HEK293 (cell line): ENCODE measurements around the gene MCF2L.

Source experiments
- CTCF ChIA-PET: fragments of 350-600 bp; formaldehyde crosslinking; extraction: SDS; loops from one replicate; lab custom pipeline; 2021; ENCODE audit warnings: antibody characterized with exemption; lab: Yijun Ruan, JAX
- POLR2A ChIA-PET: fragments of 300-600 bp; formaldehyde crosslinking; extraction: SDS; loops from one replicate; lab custom pipeline; 2020; ENCODE audit warnings: antibody characterized with exemption, inconsistent platforms; lab: Yijun Ruan, JAX
- H3K27ac ChIP-seq: fragments of 200-500 bp; sonication (Bioruptor generic); 2 replicates; pipeline ENCODE4 v1.5.1; 2014; ENCODE audit warnings: low read depth, low read length, control low read depth, inconsistent platforms; ENCODE audit errors: extremely low read depth
- H3K36me3 ChIP-seq, 2 experiments: fragments of 200-500 bp in 1 of 2; sonication (Bioruptor generic) in 1 of 2; 1 replicate in 1 of 2; 2 replicates in 1 of 2; pipeline ENCODE4 v1.5.1; 2014 to 2017; ENCODE audit warnings: inconsistent platforms in 2 of 2, low read length in 2 of 2; ENCODE audit not compliant: control insufficient read depth in 2 of 2, insufficient read depth in 1 of 2
- H3K4me1 ChIP-seq: fragments of 200-500 bp; sonication (Bioruptor generic); 2 replicates; pipeline ENCODE4 v1.5.1; 2014; ENCODE audit warnings: mild to moderate bottlenecking, low read length, inconsistent platforms; ENCODE audit not compliant: control insufficient read depth, insufficient read depth
- H3K4me3 ChIP-seq: 2 replicates; pipeline ENCODE4 v1.5.1; 2011; ENCODE audit warnings: low read depth, mild to moderate bottlenecking, control low read depth, low read length, moderate library complexity
- H3K9me3 ChIP-seq: fragments of 200-500 bp; sonication (Bioruptor generic); 2 replicates; pipeline ENCODE4 v1.5.1; 2014; ENCODE audit warnings: low read depth, low read length, inconsistent platforms; ENCODE audit not compliant: control insufficient read depth, insufficient read depth
- GLI4 ChIP-seq: fragments of 450-650 bp; formaldehyde crosslinking; IDR thresholded peaks from 2 replicates; pipeline ENCODE4 v1.5.1; 2016; ENCODE audit warnings: missing biosample characterization, missing genetic modification characterization
- KLF8 ChIP-seq: fragments of 450-650 bp; formaldehyde crosslinking; IDR thresholded peaks from 2 replicates; pipeline ENCODE4 v1.5.1; 2016; ENCODE audit warnings: missing biosample characterization, missing genetic modification characterization
- SCRT1 ChIP-seq: fragments of 450-650 bp; formaldehyde crosslinking; IDR thresholded peaks from 2 replicates; pipeline ENCODE4 v1.5.1; 2016; ENCODE audit warnings: missing biosample characterization, missing genetic modification characterization, borderline replicate concordance
- SCRT2 ChIP-seq: fragments of 450-650 bp; formaldehyde crosslinking; IDR thresholded peaks from 2 replicates; pipeline ENCODE4 v1.5.1; 2016; ENCODE audit warnings: missing biosample characterization, missing genetic modification characterization
- TCF7L2 ChIP-seq: IDR thresholded peaks from 2 replicates; pipeline ENCODE4 v1.6.1; 2011; ENCODE audit warnings: low read depth, mild to moderate bottlenecking, inconsistent platforms, low read length, moderate library complexity, borderline replicate concordance
- ZNF202 ChIP-seq: fragments of 450-650 bp; formaldehyde crosslinking; IDR thresholded peaks from 2 replicates; pipeline ENCODE4 v1.5.1; 2016; ENCODE audit warnings: missing biosample characterization, missing genetic modification characterization, borderline replicate concordance
- ZNF341 ChIP-seq: fragments of 450-650 bp; formaldehyde crosslinking; IDR thresholded peaks from 2 replicates; pipeline ENCODE4; 2016; ENCODE audit warnings: low read depth, missing biosample characterization, missing genetic modification characterization
- ZNF350 ChIP-seq: fragments of 450-650 bp; formaldehyde crosslinking; IDR thresholded peaks from 2 replicates; pipeline ENCODE4 v1.5.0; 2017; ENCODE audit warnings: missing biosample characterization, mild to moderate bottlenecking, missing genetic modification characterization
- ZNF544 ChIP-seq: fragments of 450-650 bp; formaldehyde crosslinking; IDR thresholded peaks from 2 replicates; pipeline ENCODE4 v1.5.0; 2017; ENCODE audit warnings: missing biosample characterization, missing genetic modification characterization
- ZNF626 ChIP-seq: fragments of 450-650 bp; sonication (Bioruptor Pico); formaldehyde crosslinking; IDR thresholded peaks from 2 replicates; pipeline ENCODE4 v1.5.1; 2018; ENCODE audit warnings: missing biosample characterization, missing genetic modification characterization, inconsistent platforms
- TF ChIP-seq, protein P1 (sequence below): fragments of 450-650 bp; formaldehyde crosslinking; IDR thresholded peaks from 2 replicates; pipeline ENCODE4 v1.5.1; 2017; ENCODE audit warnings: missing biosample characterization, missing genetic modification characterization
- TF ChIP-seq, protein P2 (sequence below): fragments of 450-650 bp; IDR thresholded peaks from 2 replicates; pipeline ENCODE4 v1.5.1; 2018; ENCODE audit warnings: missing biosample characterization, missing genetic modification characterization
- TF ChIP-seq, protein P3 (sequence below): IDR thresholded peaks from 2 replicates; pipeline ENCODE4 v1.6.1; 2011; ENCODE audit warnings: mild to moderate bottlenecking, low read depth, low read length, borderline replicate concordance
- TF ChIP-seq, protein P4 (sequence below): fragments of 450-650 bp; formaldehyde crosslinking; IDR thresholded peaks from 2 replicates; pipeline ENCODE4 v1.5.1; 2016; ENCODE audit warnings: missing biosample characterization, missing genetic modification characterization
- TF ChIP-seq, protein P5 (sequence below): fragments of 450-650 bp; formaldehyde crosslinking; IDR thresholded peaks from 2 replicates; pipeline ENCODE4 v1.5.1; 2016; ENCODE audit warnings: missing biosample characterization, missing genetic modification characterization

The MCF2L gene

DNA sequence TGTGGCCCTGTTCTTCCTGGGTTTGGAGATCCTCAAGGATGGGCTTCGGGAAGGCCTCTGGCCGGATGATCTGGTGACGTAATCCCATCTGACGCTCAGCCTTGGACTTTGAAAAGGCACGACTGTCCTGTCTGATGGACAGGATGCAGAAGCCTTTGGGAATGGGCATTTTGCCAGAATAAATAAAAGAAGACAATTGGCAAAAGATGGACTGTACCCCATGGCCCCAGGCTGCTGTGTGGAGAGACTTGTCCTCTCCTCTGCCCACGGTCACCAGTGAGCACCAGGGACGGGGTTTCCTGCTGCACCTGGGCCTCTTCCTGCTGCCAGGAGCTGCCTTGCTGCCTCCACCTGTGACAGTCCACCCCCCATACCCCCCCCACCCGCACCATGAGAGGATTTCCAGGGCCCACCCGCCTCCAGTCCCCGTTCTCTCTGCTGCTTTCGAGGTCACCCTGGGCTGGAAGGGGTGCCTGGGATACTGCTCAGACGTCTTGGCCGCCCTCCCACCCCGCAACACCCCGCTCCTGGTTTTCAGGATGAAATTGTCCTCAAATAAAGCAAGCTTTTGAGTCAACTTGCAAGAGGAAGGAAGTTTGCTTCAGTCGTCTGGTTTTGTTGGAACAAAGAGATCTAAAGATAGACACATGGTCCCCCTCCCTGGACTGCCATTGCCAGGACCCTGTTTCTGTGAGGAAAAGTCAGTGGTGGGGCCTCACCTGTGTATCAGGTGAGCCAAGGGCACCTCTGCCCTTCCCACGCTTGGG, 40.9 kb downstream of the MCF2L start:
- TF ChIP-seq SCRT1 (tag by site-specific recombination) (no peak), GLI4 (no peak)
- TF ChIP-seq, protein P1, sequence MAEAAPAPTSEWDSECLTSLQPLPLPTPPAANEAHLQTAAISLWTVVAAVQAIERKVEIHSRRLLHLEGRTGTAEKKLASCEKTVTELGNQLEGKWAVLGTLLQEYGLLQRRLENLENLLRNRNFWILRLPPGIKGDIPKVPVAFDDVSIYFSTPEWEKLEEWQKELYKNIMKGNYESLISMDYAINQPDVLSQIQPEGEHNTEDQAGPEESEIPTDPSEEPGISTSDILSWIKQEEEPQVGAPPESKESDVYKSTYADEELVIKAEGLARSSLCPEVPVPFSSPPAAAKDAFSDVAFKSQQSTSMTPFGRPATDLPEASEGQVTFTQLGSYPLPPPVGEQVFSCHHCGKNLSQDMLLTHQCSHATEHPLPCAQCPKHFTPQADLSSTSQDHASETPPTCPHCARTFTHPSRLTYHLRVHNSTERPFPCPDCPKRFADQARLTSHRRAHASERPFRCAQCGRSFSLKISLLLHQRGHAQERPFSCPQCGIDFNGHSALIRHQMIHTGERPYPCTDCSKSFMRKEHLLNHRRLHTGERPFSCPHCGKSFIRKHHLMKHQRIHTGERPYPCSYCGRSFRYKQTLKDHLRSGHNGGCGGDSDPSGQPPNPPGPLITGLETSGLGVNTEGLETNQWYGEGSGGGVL: no peak
- TF ChIP-seq, protein P2, sequence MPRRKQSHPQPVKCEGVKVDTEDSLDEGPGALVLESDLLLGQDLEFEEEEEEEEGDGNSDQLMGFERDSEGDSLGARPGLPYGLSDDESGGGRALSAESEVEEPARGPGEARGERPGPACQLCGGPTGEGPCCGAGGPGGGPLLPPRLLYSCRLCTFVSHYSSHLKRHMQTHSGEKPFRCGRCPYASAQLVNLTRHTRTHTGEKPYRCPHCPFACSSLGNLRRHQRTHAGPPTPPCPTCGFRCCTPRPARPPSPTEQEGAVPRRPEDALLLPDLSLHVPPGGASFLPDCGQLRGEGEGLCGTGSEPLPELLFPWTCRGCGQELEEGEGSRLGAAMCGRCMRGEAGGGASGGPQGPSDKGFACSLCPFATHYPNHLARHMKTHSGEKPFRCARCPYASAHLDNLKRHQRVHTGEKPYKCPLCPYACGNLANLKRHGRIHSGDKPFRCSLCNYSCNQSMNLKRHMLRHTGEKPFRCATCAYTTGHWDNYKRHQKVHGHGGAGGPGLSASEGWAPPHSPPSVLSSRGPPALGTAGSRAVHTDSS: no peak
- TF ChIP-seq, protein P3, sequence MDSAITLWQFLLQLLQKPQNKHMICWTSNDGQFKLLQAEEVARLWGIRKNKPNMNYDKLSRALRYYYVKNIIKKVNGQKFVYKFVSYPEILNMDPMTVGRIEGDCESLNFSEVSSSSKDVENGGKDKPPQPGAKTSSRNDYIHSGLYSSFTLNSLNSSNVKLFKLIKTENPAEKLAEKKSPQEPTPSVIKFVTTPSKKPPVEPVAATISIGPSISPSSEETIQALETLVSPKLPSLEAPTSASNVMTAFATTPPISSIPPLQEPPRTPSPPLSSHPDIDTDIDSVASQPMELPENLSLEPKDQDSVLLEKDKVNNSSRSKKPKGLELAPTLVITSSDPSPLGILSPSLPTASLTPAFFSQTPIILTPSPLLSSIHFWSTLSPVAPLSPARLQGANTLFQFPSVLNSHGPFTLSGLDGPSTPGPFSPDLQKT: no peak
- Histone ChIP-seq H3K27ac (no peak overlapping the region), H3K36me3 (no peaks in the 10 kb centered on the region), H3K9me3 (no peaks in the 10 kb centered on the region), H3K4me1 (peaks cover 2% of the 10 kb centered on the region; the same call in 1 of the 2 replicates), H3K4me3 (no peak overlapping the region)
- POLR2A ChIA-PET: no interaction called here
- CTCF ChIA-PET: no interaction called here

DNA sequence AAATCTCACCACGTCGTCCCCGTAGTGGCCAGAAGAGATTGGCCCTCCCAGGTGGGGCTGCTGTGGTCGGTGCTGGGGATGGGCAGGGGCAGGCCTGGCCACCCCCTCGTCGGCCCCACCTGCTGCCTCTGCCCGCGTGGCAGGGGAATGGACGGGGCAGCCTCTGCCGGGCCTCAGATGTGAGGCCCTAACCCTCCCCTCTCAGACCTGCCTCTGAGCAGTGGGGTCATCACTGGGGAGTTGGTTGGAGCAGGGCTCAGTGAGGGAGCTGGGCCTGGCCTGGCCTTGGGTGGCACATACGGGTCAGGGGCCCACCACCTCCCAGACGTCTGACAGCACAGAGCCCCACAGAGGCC, 41.5 kb downstream of the MCF2L start:
- peaks cover 2% of the 10 kb centered on the region; the same call in 1 of the 2 replicates for H3K4me1 ChIP-seq
- no peaks in the 10 kb centered on the region for H3K36me3 ChIP-seq
- no peaks in the 10 kb centered on the region for H3K9me3 ChIP-seq
- ChIA-PET CTCF (no interaction called here), POLR2A (no interaction called here)
- H3K27ac ChIP-seq: no peak overlapping the region
- TF ChIP-seq TCF7L2: no peak
- TF ChIP-seq, protein P4, sequence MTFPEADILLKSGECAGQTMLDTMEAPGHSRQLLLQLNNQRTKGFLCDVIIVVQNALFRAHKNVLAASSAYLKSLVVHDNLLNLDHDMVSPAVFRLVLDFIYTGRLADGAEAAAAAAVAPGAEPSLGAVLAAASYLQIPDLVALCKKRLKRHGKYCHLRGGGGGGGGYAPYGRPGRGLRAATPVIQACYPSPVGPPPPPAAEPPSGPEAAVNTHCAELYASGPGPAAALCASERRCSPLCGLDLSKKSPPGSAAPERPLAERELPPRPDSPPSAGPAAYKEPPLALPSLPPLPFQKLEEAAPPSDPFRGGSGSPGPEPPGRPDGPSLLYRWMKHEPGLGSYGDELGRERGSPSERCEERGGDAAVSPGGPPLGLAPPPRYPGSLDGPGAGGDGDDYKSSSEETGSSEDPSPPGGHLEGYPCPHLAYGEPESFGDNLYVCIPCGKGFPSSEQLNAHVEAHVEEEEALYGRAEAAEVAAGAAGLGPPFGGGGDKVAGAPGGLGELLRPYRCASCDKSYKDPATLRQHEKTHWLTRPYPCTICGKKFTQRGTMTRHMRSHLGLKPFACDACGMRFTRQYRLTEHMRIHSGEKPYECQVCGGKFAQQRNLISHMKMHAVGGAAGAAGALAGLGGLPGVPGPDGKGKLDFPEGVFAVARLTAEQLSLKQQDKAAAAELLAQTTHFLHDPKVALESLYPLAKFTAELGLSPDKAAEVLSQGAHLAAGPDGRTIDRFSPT: peak; percentile 21; the same call in 1 of the 2 replicates
- no peak overlapping the region for H3K4me3 ChIP-seq

DNA sequence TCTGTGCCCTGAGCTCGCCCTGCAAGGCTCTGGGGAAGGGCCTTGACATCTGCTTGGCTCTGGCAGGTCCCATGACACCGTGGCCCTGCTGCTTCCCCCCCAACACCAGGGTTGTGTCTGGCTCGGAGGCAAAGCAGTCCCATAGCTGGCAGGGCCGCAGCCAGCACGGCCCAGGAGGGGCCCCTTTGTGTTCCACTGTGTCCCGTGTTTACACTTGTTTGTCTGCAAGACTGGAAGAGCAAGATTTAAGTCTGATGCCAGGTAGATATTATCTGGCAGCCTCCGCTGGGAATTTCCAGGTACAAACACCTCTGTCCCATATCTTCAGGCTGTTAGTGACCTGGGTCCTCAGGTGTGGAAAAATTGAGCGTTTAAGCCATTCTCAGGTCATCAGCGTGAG, 44.3 kb downstream of the MCF2L start:
- ChIA-PET POLR2A (no interaction called here), CTCF (no interaction called here)
- TF ChIP-seq KLF8: no peak

DNA sequence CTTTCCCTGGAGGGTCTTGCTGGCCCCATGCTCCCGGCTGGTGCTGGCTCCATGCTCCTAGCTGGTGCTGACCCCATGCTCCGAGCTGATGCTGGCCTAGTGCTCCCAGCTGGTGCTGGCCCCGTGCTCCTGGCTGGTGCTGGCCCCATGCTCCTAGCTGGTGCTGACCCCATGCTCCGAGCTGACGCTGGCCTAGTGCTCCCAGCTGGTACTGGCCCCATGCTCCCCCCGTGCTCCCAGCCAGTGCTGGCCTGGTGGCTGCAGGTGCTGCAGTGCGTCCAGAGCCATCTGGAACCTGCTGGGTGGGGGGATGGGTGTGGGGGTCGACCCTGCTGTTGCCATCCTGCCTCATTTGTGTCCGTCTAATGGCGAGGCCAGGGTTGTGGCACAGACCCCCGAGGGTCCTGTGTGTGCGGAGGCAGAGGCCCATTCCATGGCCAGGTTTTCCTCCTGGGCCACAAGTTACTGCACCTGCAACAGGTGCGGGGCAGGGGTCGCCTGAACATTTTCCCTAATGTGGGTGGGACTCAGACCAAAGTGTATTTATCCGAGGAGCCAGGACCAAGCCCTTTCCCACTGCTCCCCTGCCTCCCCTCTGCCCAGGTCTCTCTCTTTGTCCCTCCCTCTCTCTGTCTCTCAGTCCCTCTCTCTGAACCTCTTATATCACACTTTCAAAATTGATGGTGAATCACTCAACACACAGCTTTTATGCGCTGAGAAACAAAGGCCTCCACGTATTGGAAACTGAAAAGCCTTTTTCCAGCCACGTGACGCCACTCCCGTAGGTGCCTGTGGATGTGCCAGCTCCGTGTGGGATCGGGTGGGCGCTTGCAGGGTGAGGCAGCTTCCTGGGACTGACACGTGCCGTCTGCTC, 45.1 kb downstream of the MCF2L start:
- no peaks in the 10 kb centered on the region for H3K9me3 ChIP-seq
- no peak overlapping the region for H3K27ac ChIP-seq
- TF ChIP-seq ZNF626 (tag by site-specific recombination): no peak
- TF ChIP-seq, protein P5, sequence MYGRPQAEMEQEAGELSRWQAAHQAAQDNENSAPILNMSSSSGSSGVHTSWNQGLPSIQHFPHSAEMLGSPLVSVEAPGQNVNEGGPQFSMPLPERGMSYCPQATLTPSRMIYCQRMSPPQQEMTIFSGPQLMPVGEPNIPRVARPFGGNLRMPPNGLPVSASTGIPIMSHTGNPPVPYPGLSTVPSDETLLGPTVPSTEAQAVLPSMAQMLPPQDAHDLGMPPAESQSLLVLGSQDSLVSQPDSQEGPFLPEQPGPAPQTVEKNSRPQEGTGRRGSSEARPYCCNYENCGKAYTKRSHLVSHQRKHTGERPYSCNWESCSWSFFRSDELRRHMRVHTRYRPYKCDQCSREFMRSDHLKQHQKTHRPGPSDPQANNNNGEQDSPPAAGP (tag by site-specific recombination): no peak
- TF ChIP-seq ZNF341 (tag by site-specific recombination): no peak
- no peak for TF ChIP-seq ZNF202 (tag by site-specific recombination)
- TF ChIP-seq SCRT1 (tag by site-specific recombination): peak; percentile 79
- no peak for TF ChIP-seq ZNF350
- peak; percentile 92 for TF ChIP-seq SCRT2 (tag by site-specific recombination)
- TF ChIP-seq ZNF544: no peak
- TF ChIP-seq, all 188 proteins: peak for 2
- ChIA-PET CTCF (no interaction called here), POLR2A (no interaction called here)
- peaks cover 2% of the 10 kb centered on the region; the same call in 1 of the 2 replicates for H3K4me1 ChIP-seq
- H3K4me3 ChIP-seq: no peak overlapping the region
- H3K36me3 ChIP-seq: no peaks in the 10 kb centered on the region

More for the DNA sequence above, 44.3 kb downstream of the MCF2L start:
- Histone ChIP-seq H3K36me3 (no peaks in the 10 kb centered on the region), H3K4me1 (peaks cover 2% of the 10 kb centered on the region; the same call in 1 of the 2 replicates), H3K27ac (no peak overlapping the region), H3K9me3 (no peaks in the 10 kb centered on the region), H3K4me3 (no peak overlapping the region)
